ENCODE data around the gene SH3RF3.

SH3RF3 gene

DNA sequence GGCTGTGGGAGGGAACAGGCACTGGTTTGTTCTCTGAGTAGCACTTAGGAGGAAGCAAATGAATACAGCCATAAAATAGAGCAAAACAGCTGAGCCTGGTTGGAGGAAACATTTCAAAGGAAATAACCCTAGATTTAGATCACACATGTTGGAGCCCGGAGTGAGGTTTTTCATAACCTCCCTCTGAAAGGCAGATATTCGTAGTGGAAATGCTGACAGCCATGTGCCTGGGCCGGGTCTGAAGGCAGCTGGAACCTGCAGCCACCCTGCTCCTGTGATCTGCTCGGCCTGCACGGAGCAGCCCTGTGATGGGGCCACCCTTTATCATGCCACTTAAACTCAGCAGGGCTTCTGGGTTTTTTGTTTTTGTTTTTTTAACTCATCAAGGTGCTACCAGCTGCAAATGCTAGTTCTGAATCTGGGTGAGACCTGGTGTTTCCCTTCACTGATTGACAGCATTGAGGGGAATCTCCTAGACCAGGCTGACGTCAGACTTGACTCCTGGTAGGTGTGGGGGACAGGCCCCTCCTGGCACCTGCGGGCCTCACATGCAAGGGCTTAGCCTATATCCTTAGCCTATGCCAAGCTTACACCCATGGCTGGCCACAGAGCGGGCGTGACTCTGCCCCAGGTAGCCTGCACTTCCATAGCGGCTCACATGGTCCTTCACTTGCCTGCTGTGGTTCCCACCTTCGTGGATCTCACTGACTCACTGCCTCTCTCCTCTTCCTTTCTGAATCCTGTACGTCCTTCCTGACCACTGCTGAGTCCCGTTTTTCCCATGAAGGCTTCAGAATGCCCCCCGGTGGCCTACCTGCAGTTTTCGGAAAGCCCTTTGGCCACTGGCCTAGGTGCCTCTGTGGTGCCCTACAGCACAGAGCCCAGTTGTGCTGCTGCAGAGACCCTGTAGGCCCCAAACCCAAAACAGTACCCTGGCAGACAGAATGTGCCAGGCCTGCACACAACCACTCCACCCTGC, 267.5 kb downstream of the SH3RF3 start:
- DNase-seq (ENCODE audit: low read depth), result no peak

GRCh38 chr2:109397893-109398292, 268.9 kb downstream of the SH3RF3 start:
- DNase-seq (ENCODE audit: low read depth), result no peak

GRCh38 chr2:109398366-109399015, 269.5 kb downstream of the SH3RF3 start:
- no peak for DNase-seq (ENCODE audit: low read depth)

DNA sequence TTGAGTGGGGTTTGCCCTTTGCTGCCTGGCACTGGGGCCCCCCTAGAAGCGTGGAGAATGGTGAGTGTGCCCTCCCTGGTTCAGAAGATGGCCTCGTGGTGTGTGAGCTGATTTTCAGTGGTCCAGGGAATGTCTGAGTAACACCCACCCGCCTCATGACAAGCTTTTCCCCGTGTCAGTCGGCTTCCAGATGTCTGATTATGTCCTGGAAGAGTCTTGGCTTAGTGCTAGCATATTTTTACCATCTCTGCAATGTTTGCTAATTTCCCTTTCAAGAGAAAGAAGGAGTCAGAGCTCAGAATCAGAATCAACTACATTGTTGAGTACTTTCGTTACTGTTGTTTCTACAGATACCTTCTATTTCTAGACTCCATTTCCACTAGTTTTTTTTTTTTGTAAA, 270.1 kb downstream of the SH3RF3 start:
- no peak for DNase-seq (ENCODE audit: low read depth)

DNA sequence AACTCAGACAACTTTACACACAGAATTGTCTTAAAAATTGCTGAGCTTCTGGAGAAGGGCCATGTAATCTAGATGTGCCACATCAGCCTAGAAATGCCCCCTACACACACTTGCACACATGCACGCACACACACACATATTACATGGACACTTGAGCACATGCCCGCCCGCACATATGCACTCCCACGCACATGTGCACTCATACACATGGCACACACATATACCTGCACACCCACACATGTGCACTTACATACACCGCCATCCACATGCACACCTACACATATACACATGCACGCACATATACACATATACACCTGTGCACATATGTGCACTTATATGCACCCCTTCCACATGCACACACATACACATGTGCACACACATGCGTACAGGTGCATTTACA, 271.1 kb downstream of the SH3RF3 start:
- DNase-seq (ENCODE audit: low read depth), result no peak

DNA sequence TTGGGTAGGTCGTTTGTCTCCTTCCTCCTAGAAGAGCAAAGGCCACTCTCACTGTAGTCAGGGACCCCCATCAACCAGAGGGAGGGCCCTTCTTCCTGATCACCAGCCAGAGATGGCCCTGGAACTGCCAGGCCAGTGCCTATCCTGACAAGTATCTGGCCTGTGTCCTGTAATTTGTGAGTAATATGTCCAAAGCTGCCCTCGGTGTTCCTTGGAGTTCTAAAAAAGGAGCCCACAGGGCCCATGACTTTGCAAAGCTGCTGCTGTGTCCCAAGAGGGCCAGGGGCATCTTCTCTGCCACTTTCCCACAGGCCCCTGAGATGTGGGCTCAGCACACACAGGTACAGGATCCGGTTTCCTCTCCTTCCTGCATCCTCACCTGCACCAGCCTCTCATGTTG, 272.4 kb downstream of the SH3RF3 start:
- DNase-seq (ENCODE audit: low read depth), result no peak

DNA sequence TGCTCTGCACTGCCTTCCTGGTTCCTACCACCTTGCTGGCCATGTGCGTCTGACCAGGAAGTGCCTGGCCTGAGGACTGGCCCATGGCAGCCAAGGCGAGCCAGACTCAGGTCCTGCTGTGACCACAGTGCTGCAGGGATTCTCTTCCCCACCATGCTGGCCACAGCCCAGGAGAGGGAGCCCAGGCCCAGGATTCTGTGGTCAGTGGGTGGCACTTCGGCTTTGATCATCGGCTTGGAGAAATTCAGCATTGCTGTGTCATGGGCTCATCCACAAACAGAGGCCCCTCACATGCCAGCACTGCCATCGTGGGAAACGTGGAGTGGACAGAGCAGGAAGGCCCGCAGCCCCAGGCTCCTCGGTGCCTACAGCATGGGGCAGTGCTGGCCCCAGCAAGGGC, 273.2 kb downstream of the SH3RF3 start:
- DNase-seq (ENCODE audit: low read depth), result no peak

GRCh38 chr2:109402980-109403840, 274.2 kb downstream of the SH3RF3 start:
- no peak for DNase-seq (ENCODE audit: low read depth)

GRCh38 chr2:109403841-109404201, 274.8 kb downstream of the SH3RF3 start:
- DNase-seq (ENCODE audit: low read depth), result no peak

- no peak for DNase-seq (ENCODE audit: low read depth)
Observed at GRCh38 chr2:109404681-109405080, 275.7 kb downstream of the SH3RF3 start.

DNA sequence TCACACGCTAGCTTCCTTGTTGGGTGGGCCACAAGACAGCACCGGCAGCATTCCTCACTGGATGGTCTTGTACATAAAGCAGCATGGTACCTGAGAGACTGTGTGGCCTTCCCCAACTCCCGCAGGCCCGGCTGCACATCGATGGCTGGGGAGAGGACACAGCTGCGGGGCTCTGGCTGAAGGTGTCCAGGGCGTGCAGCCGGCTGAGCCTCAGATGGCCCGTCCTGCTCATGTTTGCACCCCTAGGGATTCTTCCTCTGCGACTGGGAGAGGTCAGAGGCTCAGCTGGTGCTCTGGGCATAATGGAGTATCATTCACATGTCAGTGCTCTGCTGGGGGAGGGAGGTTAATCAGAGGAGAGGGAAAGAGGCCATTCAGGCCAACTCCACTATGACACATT, 276.9 kb downstream of the SH3RF3 start:
- DNase-seq (ENCODE audit: low read depth), result no peak

DNA sequence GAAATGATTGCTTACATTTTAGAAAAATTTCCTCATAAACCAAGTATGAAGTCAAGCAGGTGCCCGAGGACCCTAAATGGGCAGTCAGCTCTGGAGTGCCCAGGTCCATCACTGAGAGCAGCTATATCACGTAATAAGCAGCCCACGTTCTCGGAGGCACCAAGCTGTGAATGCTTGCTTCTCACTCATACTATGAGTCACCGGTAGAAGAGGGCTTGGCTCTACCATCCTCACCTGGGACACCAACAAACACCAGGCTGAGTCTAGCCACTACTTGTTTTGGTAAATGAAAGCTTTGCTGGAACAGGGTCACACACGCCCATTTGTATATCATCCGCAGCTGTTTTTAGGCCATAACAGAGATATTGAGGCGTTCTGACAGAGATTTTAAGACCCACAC, 277.3 kb downstream of the SH3RF3 start:
- DNase-seq (ENCODE audit: low read depth), result no peak

- no peak for DNase-seq (ENCODE audit: low read depth)
Observed at GRCh38 chr2:109407276-109408042, 278.5 kb downstream of the SH3RF3 start.

GRCh38 chr2:109408043-109408335, 279.0 kb downstream of the SH3RF3 start:
- DNase-seq (ENCODE audit: low read depth), result no peak

DNA sequence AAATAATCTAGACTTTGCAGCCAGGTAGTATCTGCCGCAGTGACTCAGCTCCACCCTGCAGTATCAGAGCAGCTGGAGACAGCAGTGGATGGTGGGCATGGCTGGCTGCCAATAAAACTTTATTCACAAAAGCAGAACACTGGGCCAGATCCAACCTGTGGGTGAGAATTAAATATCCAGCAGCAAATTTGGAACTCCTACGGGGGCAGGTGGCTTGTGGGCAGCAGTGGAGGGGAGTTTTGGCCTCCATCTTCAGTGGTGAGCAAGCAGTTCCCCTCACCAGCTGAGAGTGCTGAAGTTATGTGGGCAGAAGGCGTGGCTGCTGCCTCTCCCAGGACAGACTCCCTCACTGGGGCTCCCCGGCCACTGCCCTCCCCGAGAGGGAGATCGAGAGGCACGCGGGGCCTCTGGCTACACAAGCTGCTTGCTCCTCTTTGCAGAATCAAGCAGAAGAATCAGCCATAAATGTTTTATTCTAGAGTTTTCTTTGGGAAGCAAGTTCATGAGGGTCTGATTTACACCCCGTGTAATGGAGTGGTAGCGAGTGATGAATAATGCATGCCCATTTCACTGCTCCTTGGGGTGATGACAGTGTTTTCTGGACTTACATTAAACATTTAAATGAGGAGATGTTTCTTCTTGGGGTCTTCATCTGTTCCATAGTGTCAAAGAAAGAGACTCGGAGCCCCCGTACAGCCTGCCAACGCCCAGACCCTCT, 280.5 kb downstream of the SH3RF3 start:
- DNase-seq (ENCODE audit: low read depth), result no peak

DNA sequence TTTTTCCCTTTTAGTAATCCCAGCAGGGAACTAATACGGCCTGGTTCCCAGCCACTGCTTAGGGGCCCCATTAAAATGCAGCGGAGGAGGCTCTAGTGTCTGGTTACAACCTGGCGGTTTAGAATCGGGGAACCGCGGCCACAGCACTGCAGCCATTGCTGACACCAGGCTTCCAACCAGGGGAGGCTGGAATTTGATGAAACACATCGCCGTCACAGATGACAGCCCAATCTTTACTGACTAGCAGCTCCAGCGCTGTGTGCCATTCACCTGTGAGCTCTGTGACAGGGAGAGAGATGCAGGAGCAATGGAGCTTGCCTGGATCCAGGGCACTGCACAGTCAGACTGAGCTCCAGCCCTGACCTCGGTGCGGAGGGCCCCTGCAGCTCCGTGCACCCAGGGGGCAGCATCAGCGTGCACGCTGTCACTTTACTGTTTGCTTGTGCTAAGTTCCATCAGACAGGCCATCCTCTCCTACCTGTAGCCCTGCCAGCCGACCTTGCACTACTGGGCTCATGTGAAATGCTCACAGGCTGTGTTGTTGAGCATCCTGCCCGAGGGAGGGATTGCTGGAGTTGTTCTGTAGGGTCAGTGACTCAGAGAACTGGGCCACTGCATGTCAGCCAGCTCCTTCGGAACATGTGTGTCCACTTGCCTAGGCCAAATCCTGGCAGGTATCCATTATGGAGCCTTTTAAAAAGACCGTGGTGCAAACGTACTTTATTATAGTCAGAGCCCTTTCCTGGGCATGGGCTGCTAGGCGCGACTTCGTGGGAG, 281.2 kb downstream of the SH3RF3 start:
- DNase-seq (ENCODE audit: low read depth), result no peak

DNA sequence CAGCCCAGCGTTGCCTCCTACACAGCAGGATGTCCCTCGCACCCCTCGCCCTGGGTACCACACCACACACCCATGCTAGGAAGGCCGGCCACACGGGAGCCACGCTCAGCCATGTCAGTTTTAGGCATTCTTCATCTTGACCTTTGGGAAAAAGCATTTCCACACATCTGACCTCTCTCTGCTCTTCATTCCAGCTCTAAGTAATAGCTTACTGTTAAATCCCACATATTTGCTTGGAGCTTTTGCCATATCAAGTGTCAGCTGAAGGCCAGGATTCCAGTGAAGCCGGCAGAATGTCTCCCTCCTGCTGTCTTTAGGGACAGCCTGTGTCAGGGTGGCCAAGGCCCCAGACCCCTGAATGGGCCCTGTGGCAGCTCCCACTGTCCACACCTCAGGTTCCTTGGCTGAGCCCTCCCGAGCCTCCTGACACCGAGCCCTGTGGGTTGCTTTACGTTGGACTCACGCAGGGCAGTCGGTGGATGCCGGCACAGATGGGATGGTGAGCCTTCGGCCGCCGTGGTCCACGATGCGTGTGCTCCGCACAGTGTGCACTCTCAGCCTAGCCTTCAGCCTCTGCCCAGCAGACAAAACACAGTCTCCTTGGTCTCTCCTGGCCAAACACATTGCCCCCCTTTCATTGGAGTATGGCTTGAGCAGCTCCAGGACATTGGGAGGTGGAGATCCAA, 282.8 kb downstream of the SH3RF3 start:
- no peak for DNase-seq (ENCODE audit: low read depth)

DNA sequence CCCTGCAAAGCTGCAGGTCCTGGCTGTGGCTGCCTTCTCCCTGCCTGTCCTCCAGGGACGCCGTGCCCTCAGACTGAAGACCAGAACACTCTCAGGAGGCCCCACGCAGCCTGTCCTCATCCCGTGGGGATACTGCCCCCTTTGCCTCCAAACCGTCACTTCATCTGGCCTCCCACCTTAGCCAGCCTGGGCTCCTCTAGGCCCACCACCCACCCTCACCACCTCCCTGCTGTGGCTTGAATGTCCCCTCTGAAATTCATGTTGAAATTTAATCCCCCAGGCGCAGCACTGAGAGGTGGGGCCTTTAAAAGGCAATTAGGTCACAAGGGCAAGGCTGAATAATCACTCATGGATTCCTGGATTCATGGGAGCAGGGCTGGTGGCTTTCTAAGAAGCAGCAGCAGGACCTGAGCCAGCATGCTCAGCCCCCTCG, 286.6 kb downstream of the SH3RF3 start:
- DNase-seq (ENCODE audit: low read depth), result no peak

GRCh38 chr2:109417701-109418335, 288.8 kb downstream of the SH3RF3 start:
- no peak for DNase-seq (ENCODE audit: low read depth)

All from non-pigmented ciliary epithelial cell (primary cell).